ENCODE results near the gene SMG6. TPM values are rescaled to one million over a fixed set of nuclear protein-coding genes. Genes with fewer than 3 reads are reported as not detected.

Gene SMG6
- total and polyA plus RNA-seq, 2 of the 13 experiments (the other 11 are each of a cell fraction or from before 2014, with no cell fraction given) = 4.6 to 14.6 TPM

GRCh38 chr17:2063261-2064146, 240.1 kb downstream of the SMG6 start (continued):
- TF ChIP-seq MAFG (CRISPR knock-in tag; IDR thresholded peaks at IDR 0.05) = no peak
- TF ChIP-seq EZH2 (conservative IDR thresholded peaks at IDR 0.05; ENCODE audit: low read depth, low read length) = no peak

- no peak overlapping the region for H3K27ac ChIP-seq (ENCODE audit: extremely low read length, insufficient read depth, low read length)
- BruUV-seq (replicated peaks) = no TSS peak
- in situ Hi-C loops (cut with HindIII; ENCODE audit: extremely low pct_ligation_motif_present, low pct_unique_long_range_greater_than_20kb) = no loop called here
- TF ChIP-seq CHD4 (IDR thresholded peaks at IDR 0.05; ENCODE audit: borderline replicate concordance, low read length) (no peak), PLSCR1 (CRISPR knock-in tag; IDR thresholded peaks at IDR 0.05; ENCODE audit: borderline replicate concordance) (no peak), FOXP1 (IDR thresholded peaks at IDR 0.05) (no peak), FOXP1 (CRISPR knock-in tag; IDR thresholded peaks at IDR 0.05) (no peak), ZNF260 (CRISPR knock-in tag; IDR thresholded peaks at IDR 0.05; ENCODE audit: borderline replicate concordance, low read depth) (no peak), DBP (CRISPR knock-in tag; IDR thresholded peaks at IDR 0.05; ENCODE audit: not compliant biosample characterization) (no peak), AHDC1 (CRISPR knock-in tag; IDR thresholded peaks at IDR 0.05; ENCODE audit: borderline replicate concordance) (no peak), HMG20B (CRISPR knock-in tag; conservative IDR thresholded peaks at IDR 0.05) (no peak), ARNTL (CRISPR knock-in tag; IDR thresholded peaks at IDR 0.05) (no peak), POGK (CRISPR knock-in tag; conservative IDR thresholded peaks at IDR 0.05) (no peak)
Measured at GRCh38 chr17:2062571-2063183, 240.9 kb downstream of the SMG6 start.

More at GRCh38 chr17:2062571-2063183, 240.9 kb downstream of the SMG6 start:
- WGBS (ENCODE audit: low lambda C conversion rate) = 95% methylated on average over 8 of the region's 11 CpGs
- ChIA-PET POLR2A (no interaction called here), CTCF (ENCODE audit: low intra/inter-chr PET ratio, low total read pairs) (no interaction called here)
- no peaks in the 10 kb centered on the region for H4K20me1 ChIP-seq (ENCODE audit: insufficient read depth, low read length)
- no peaks in the 10 kb centered on the region for H3K27me3 ChIP-seq (ENCODE audit: control insufficient read depth in 1 of 2, insufficient read depth in 2 of 2, low read length in 2 of 2)
- intact Hi-C loops (cut with micrococcal nuclease; ENCODE audit: unreplicated experiment) = no loop called here
- ATAC-seq (no peak), DNase-seq (ENCODE audit: low spot score) (no peak), FAIRE-seq (no peak)
- H3K4me2 ChIP-seq (ENCODE audit: low read depth, low read length) = no peak overlapping the region
- H2AFZ ChIP-seq (ENCODE audit: low read length) = no peak overlapping the region
- H3K36me3 ChIP-seq (replicated peaks in 1 of 2; ENCODE audit: control insufficient read depth in 1 of 2, insufficient read depth in 2 of 2, low read length in 2 of 2) = peaks cover 8 to 23% of the 10 kb centered on the region in 2 experiments; a peak in 4 of 5 replicates
- H3K9me3 ChIP-seq (ENCODE audit: low read length) = no peaks in the 10 kb centered on the region
- no peak overlapping the region for H3K9ac ChIP-seq (ENCODE audit: insufficient read depth, low read depth, low read length)
- H3K4me1 ChIP-seq (ENCODE audit: insufficient read depth, low read length) = peaks cover 27% of the 10 kb centered on the region
- no peak overlapping the region for H3K4me3 ChIP-seq (replicated peaks in 1 of 3; ENCODE audit: insufficient read depth in 1 of 3, low read depth in 2 of 3, low read length in 3 of 3)
- no peaks in the 10 kb centered on the region for H3K79me2 ChIP-seq (ENCODE audit: insufficient read depth, low read length)

Data from HepG2 (cell line).